ENCODE measurements around the gene DHRS12.

Gene DHRS12

GRCh38 chr13:51806566-51806965, 2.6 kb upstream of the DHRS12 start:
- no peak for DNase-seq

- no peak for DNase-seq
Measured at GRCh38 chr13:51805925-51806324, 2.0 kb upstream of the DHRS12 start.

GRCh38 chr13:51805313-51805712, 1.4 kb upstream of the DHRS12 start:
- DNase-seq: no peak

- peak; percentile 33 for DNase-seq
Measured at GRCh38 chr13:51804295-51805172, 571 bp upstream of the DHRS12 start.

- no peak for DNase-seq
Measured at GRCh38 chr13:51802631-51803418, 1.1 kb downstream of the DHRS12 start.

- no peak for DNase-seq
Measured at GRCh38 chr13:51801631-51802099, 2.3 kb downstream of the DHRS12 start.

GRCh38 chr13:51800486-51800885, 3.5 kb downstream of the DHRS12 start:
- DNase-seq: no peak

GRCh38 chr13:51799261-51799660, 4.7 kb downstream of the DHRS12 start:
- DNase-seq: no peak

GRCh38 chr13:51797664-51798488, 6.1 kb downstream of the DHRS12 start:
- peak; percentile 77 for DNase-seq

GRCh38 chr13:51796546-51796945, 7.4 kb downstream of the DHRS12 start:
- DNase-seq: no peak

GRCh38 chr13:51795419-51795818, 8.5 kb downstream of the DHRS12 start:
- DNase-seq: no peak

GRCh38 chr13:51794964-51795363, 9.0 kb downstream of the DHRS12 start:
- DNase-seq: no peak

GRCh38 chr13:51793570-51794271, 10.2 kb downstream of the DHRS12 start:
- peak; percentile 74 for DNase-seq

- DNase-seq: no peak
Measured at GRCh38 chr13:51786425-51787265, 17.3 kb downstream of the DHRS12 start.

GRCh38 chr13:51785712-51786424, 18.1 kb downstream of the DHRS12 start:
- peak; percentile 67 for DNase-seq

GRCh38 chr13:51784097-51784496, 19.9 kb downstream of the DHRS12 start:
- no peak for DNase-seq

GRCh38 chr13:51783428-51784094, 20.4 kb downstream of the DHRS12 start:
- DNase-seq: no peak

- DNase-seq: no peak
Measured at GRCh38 chr13:51782026-51782710, 21.8 kb downstream of the DHRS12 start.

GRCh38 chr13:51781246-51782022, 22.5 kb downstream of the DHRS12 start:
- DNase-seq: no peak

Measured in activated CD4-positive, alpha-beta T cell treated with anti-CD3 and anti-CD28 coated beads, Interleukin-2, Interleukin-6, amounts not matched to agents 100 ng/mL and 50 ng/mL, durations not matched to agents 16 hours and 8 hours (primary cell).